H1 (cell line): ENCODE measurements around the gene KIF4A. TPM values are rescaled to one million over a fixed set of nuclear protein-coding genes. Genes with fewer than 3 reads are reported as not detected.

ENCODE experiments used
- CTCF ChIA-PET: fragments of 300-600 bp; sonication (Branson Sonifier 250); formaldehyde crosslinking; loops from one replicate; lab custom pipeline; 2021; ENCODE audit not compliant: partially characterized antibody; lab: Charles Lee
- POLR2A ChIA-PET: fragments of 300-600 bp; sonication (Branson Sonifier 250); formaldehyde crosslinking; loops from one replicate; lab custom pipeline; 2021; ENCODE audit warnings: inconsistent platforms; ENCODE audit not compliant: partially characterized antibody; lab: Charles Lee
- DNase-seq, 2 experiments: peaks; one replicate each; pipeline versions ENCODE4 v3.0.0 to v3.0.0-alpha.2; 2010 to 2022; ENCODE audit warnings: low spot score in 2 of 2, low read depth in 1 of 2, mixed read lengths in 1 of 2
- FAIRE-seq: peaks from 2 replicates; lab custom pipeline; 2011; peaks lifted over from hg19 to GRCh38; lab: Jason Lieb, UNC
- H2AFZ ChIP-seq: 2 replicates; pipeline ENCODE4 v1.8.1; 2012; ENCODE audit warnings: low read length, inconsistent platforms
- H2AK5ac ChIP-seq: 2 replicates; pipeline ENCODE4 v1.6.1; 2013; ENCODE audit warnings: low read depth, low read length
- H2BK120ac ChIP-seq: replicated peaks from 2 replicates; pipeline ENCODE3; 2013; ENCODE audit warnings: low read depth, low read length, inconsistent platforms
- H2BK12ac ChIP-seq: 2 replicates; pipeline ENCODE4 v1.6.1; 2013; ENCODE audit warnings: low read depth, low read length
- H2BK15ac ChIP-seq: 2 replicates; pipeline ENCODE4 v1.6.1; 2013; ENCODE audit warnings: low read length
- H2BK20ac ChIP-seq: 2 replicates; pipeline ENCODE4 v1.6.1; 2013; ENCODE audit warnings: low read length
- H2BK5ac ChIP-seq: 2 replicates; pipeline ENCODE4 v1.6.1; 2013; ENCODE audit warnings: low read depth, low read length
- H3K14ac ChIP-seq: 2 replicates; pipeline ENCODE4 v1.6.1; 2013; ENCODE audit warnings: inconsistent platforms; ENCODE audit not compliant: insufficient read length
- H3K18ac ChIP-seq: 2 replicates; pipeline ENCODE4 v1.6.1; 2013; ENCODE audit warnings: low read length; ENCODE audit errors: extremely low read depth
- H3K23ac ChIP-seq: 2 replicates; pipeline ENCODE4 v1.6.1; 2013; ENCODE audit warnings: inconsistent platforms; ENCODE audit not compliant: insufficient read length
- H3K23me2 ChIP-seq: 2 replicates; pipeline ENCODE4 v1.6.1; 2013; ENCODE audit warnings: low read depth, low read length
- H3K27ac ChIP-seq: 2 replicates; pipeline ENCODE4 v1.6.1; 2011; ENCODE audit warnings: low read depth, low read length, inconsistent platforms
- H3K27me3 ChIP-seq, 4 experiments: replicated peaks in 1 of 4; 1 replicate in 1 of 4; 2 replicates in 3 of 4; pipeline versions ENCODE4 v1.6.1 to v1.8.1; 2011 to 2013; ENCODE audit warnings: low read length in 3 of 4, mild to moderate bottlenecking in 3 of 4, inconsistent platforms in 2 of 4, mixed read lengths in 2 of 4, moderate library complexity in 1 of 4; ENCODE audit not compliant: control insufficient read depth in 3 of 4, insufficient read depth in 3 of 4; ENCODE audit errors: extremely low read depth in 1 of 4
- H3K36me3 ChIP-seq, 4 experiments: 2 replicates each; pipeline versions ENCODE4 v1.6.1 to v1.8.1; 2011 to 2013; ENCODE audit warnings: mild to moderate bottlenecking in 4 of 4, low read length in 3 of 4, moderate library complexity in 2 of 4, control low read depth in 1 of 4, inconsistent platforms in 1 of 4; ENCODE audit not compliant: insufficient read depth in 4 of 4, control insufficient read depth in 2 of 4
- H3K4ac ChIP-seq: replicated peaks from 2 replicates; pipeline ENCODE3; 2013; ENCODE audit warnings: low read length, low read depth, mixed read lengths, inconsistent platforms; ENCODE audit not compliant: insufficient read length
- H3K4me1 ChIP-seq, 4 experiments: replicated peaks in 1 of 4; 1 replicate in 1 of 4; 2 replicates in 3 of 4; pipeline versions ENCODE4 v1.6.1 to v1.8.1; 2011 to 2013; ENCODE audit warnings: low read length in 3 of 4, inconsistent platforms in 2 of 4, mixed read lengths in 1 of 4; ENCODE audit not compliant: insufficient read depth in 4 of 4, control insufficient read depth in 3 of 4
- H3K4me2 ChIP-seq, 2 experiments: 2 replicates each; pipeline versions ENCODE4 v1.6.1 to v1.8.1; 2011 to 2013; ENCODE audit warnings: low read depth in 2 of 2, low read length in 2 of 2, control low read depth in 1 of 2, inconsistent platforms in 1 of 2, mild to moderate bottlenecking in 1 of 2; ENCODE audit not compliant: insufficient read depth in 1 of 2
- H3K4me3 ChIP-seq, 4 experiments: fragments of 200-600, 300-600 bp in 1 of 4; sonication (generic), shearing (Covaris generic), sonication (Bioruptor Twin) in 1 of 4; 2 replicates each; pipeline versions ENCODE4 v1.5.1 to v1.8.1; 2011 to 2016; ENCODE audit warnings: low read length in 4 of 4, low read depth in 3 of 4, control low read depth in 2 of 4, inconsistent platforms in 2 of 4, mild to moderate bottlenecking in 2 of 4, mixed read lengths in 1 of 4, moderate library complexity in 1 of 4; ENCODE audit not compliant: insufficient read depth in 2 of 4; ENCODE audit errors: extremely low read depth in 1 of 4
- H3K56ac ChIP-seq: replicated peaks from 2 replicates; pipeline ENCODE3; 2013; ENCODE audit warnings: low read depth, mild to moderate bottlenecking, mixed read lengths, low read length, inconsistent platforms; ENCODE audit not compliant: insufficient read length
- H3K79me1 ChIP-seq: 2 replicates; pipeline ENCODE4 v1.6.1; 2013; ENCODE audit warnings: low read depth, low read length, control low read depth
- H3K79me2 ChIP-seq, 2 experiments: 2 replicates each; pipeline versions ENCODE4 v1.6.1 to v1.8.1; 2012 to 2013; ENCODE audit warnings: low read length in 2 of 2, mild to moderate bottlenecking in 2 of 2, inconsistent platforms in 1 of 2; ENCODE audit not compliant: insufficient read depth in 2 of 2, control insufficient read depth in 1 of 2
- H3K9ac ChIP-seq, 4 experiments: replicated peaks in 1 of 4; 1 replicate in 1 of 4; 2 replicates in 3 of 4; pipeline versions ENCODE4 v1.6.1 to v1.8.1; 2011 to 2013; ENCODE audit warnings: low read depth in 3 of 4, low read length in 3 of 4, control low read depth in 2 of 4, mild to moderate bottlenecking in 2 of 4, moderate library complexity in 2 of 4, inconsistent platforms in 1 of 4; ENCODE audit errors: extremely low read depth in 1 of 4
- H3K9me3 ChIP-seq, 2 experiments: 2 replicates each; pipeline versions ENCODE4 v1.6.1 to v1.8.1; 2012 to 2013; ENCODE audit warnings: mild to moderate bottlenecking in 2 of 2, moderate library complexity in 2 of 2, control low read depth in 1 of 2, inconsistent platforms in 1 of 2, low read depth in 1 of 2, low read length in 1 of 2, mixed read lengths in 1 of 2; ENCODE audit not compliant: insufficient read depth in 2 of 2
- H4K20me1 ChIP-seq, 2 experiments: replicated peaks in 1 of 2; 2 replicates each; pipeline versions ENCODE3 to v1.8.1; 2011 to 2013; ENCODE audit warnings: inconsistent platforms in 2 of 2, low read length in 2 of 2, mild to moderate bottlenecking in 1 of 2; ENCODE audit not compliant: insufficient read depth in 2 of 2, control insufficient read depth in 1 of 2
- H4K5ac ChIP-seq: 2 replicates; pipeline ENCODE4 v1.6.1; 2013; ENCODE audit warnings: low read length, low read depth, mixed read lengths, inconsistent platforms; ENCODE audit not compliant: insufficient read length
- H4K8ac ChIP-seq: 2 replicates; pipeline ENCODE4 v1.8.0; 2013; ENCODE audit warnings: mild to moderate bottlenecking, moderate library complexity, low read length, inconsistent platforms; ENCODE audit not compliant: insufficient read depth; ENCODE audit errors: extremely low read depth
- H4K91ac ChIP-seq: replicated peaks from 2 replicates; pipeline ENCODE3; 2013; ENCODE audit warnings: low read length, mixed read lengths, inconsistent platforms; ENCODE audit not compliant: insufficient read length
- ATF3 ChIP-seq: IDR thresholded peaks from 2 replicates; pipeline ENCODE4 v1.6.1; 2011; ENCODE audit warnings: low read depth, mild to moderate bottlenecking, low read length; ENCODE audit not compliant: insufficient read depth
- CHD1 ChIP-seq: IDR thresholded peaks from 2 replicates; pipeline ENCODE4 v1.6.1; 2012; ENCODE audit warnings: low read depth, low read length, improper control_type of control experiment
- MAFK ChIP-seq: IDR thresholded peaks from 2 replicates; pipeline ENCODE4 v1.6.1; 2012; ENCODE audit warnings: low read depth, mild to moderate bottlenecking, improper control_type of control experiment, low read length
- PHF8 ChIP-seq: fragments of 200-600 bp; sonication (generic); conservative IDR thresholded peaks from 2 replicates; pipeline ENCODE4 v1.7.1; 2012; ENCODE audit warnings: low read depth, mild to moderate bottlenecking, inconsistent platforms, low read length, moderate library complexity
- RNF2 ChIP-seq: fragments of 200-900, 300-1000 bp; sonication (generic); IDR thresholded peaks from 2 replicates; pipeline ENCODE4 v1.7.1; 2016; ENCODE audit warnings: borderline replicate concordance, low read depth, mild to moderate bottlenecking, antibody characterized with exemption, low read length; ENCODE audit not compliant: poor library complexity, severe bottlenecking; ENCODE audit errors: missing control alignments
- TAF1 ChIP-seq: IDR thresholded peaks from 2 replicates; pipeline ENCODE4 v1.6.1; 2011; ENCODE audit warnings: mild to moderate bottlenecking, low read depth, low read length
- YY1 ChIP-seq: IDR thresholded peaks from 2 replicates; pipeline ENCODE4 v1.6.1; 2011; ENCODE audit warnings: low read depth, mild to moderate bottlenecking, low read length
- WGBS, 2 experiments: shearing (Covaris generic) in 1 of 2; methylation state at CpG; one replicate each; pipeline versions ENCODE4 v1.1.6 to v1.1.7; 2013 to 2015; ENCODE audit warnings: low lambda C conversion rate in 2 of 2, mixed read lengths in 2 of 2, inconsistent platforms in 1 of 2, low coverage in 1 of 2, missing lambda C conversion rate in 1 of 2; ENCODE audit not compliant: insufficient replicate concordance in 2 of 2, insufficient coverage in 1 of 2, insufficient read length in 1 of 2; ENCODE audit errors: extremely low coverage in 1 of 2, missing lambda C conversion rate in 1 of 2; 5-methylcytosine and 5-hydroxymethylcytosine counted together
- polyA plus RNA-seq, 7 experiments: library from polyadenylated mRNA; depleted of rRNA in 3 of 7; stranded (reverse) in 5 of 7; unstranded in 2 of 7; fragments of >200 nt in 5 of 7; fragments of 200-250 nt in 2 of 7; gene quantifications; 1 replicate in 5 of 7; 2 replicates in 1 of 7; 4 replicates in 1 of 7; pipeline versions ENCODE4 v1.2.1 to v1.2.3, GENCODE V29; 2011 to 2013; ENCODE audit warnings: missing spikeins in 2 of 7, mixed read lengths in 2 of 7
- total RNA-seq: library from RNA; stranded (reverse); fragmentation: NEBNext Ultra II Directional; extraction: Animal tissue kit (Norgen Biotek cat#: 25700); gene quantifications from 2 replicates; pipeline ENCODE4 v1.2.1, GENCODE V29; 2021

The KIF4A gene
- total and polyA plus RNA-seq, 2 of the 8 experiments (the other 6 are each of a cell fraction or from before 2014, with no cell fraction given): 10.9 to 35.7 TPM

GRCh38 chrX:70439016-70439415 is 149.1 kb downstream of the KIF4A start:
- no peaks in the 10 kb centered on the region for H3K9me3 ChIP-seq
- H2BK12ac ChIP-seq: no peak overlapping the region
- CTCF ChIA-PET: interaction anchor here (0.9 kb wide), 1 partner anchor 9 kb away, joined by 3 read pairs; no protein-coding TSS in a partner anchor
- H3K4me1 ChIP-seq: peaks cover 0 to 6% (median 1%) of the 10 kb centered on the region in 4 experiments; a peak in 4 of 7 replicates
- no peak overlapping the region for H2AK5ac ChIP-seq
- FAIRE-seq: no peak
- no peak overlapping the region for H3K4me2 ChIP-seq
- no peak overlapping the region for H3K23ac ChIP-seq
- no peaks in the 10 kb centered on the region for H3K36me3 ChIP-seq
- no peak overlapping the region for H2AFZ ChIP-seq
- no peaks in the 10 kb centered on the region for H3K79me2 ChIP-seq
- no peak overlapping the region for H4K91ac ChIP-seq
- TF ChIP-seq TAF1 (no peak), CHD1 (no peak), RNF2 (no peak), ATF3 (no peak), MAFK (no peak), PHF8 (no peak), YY1 (no peak)
- no peak overlapping the region for H3K14ac ChIP-seq
- H3K79me1 ChIP-seq: no peaks in the 10 kb centered on the region
- no peak overlapping the region for H3K27ac ChIP-seq
- no peak overlapping the region for H4K8ac ChIP-seq
- H2BK5ac ChIP-seq: no peak overlapping the region
- no peak overlapping the region for H3K9ac ChIP-seq
- H3K4ac ChIP-seq: no peak overlapping the region
- WGBS, 2 experiments: no CpG with 5 or more reads among the region's 1 CpG
- no peak overlapping the region for H4K5ac ChIP-seq
- no peak overlapping the region for H2BK20ac ChIP-seq
- H4K20me1 ChIP-seq: no peaks in the 10 kb centered on the region
- H3K23me2 ChIP-seq: no peaks in the 10 kb centered on the region; the same call in 1 of the 2 replicates
- POLR2A ChIA-PET: no interaction called here
- H3K18ac ChIP-seq: no peak overlapping the region
- no peak for DNase-seq
- H2BK120ac ChIP-seq: no peak overlapping the region
- H3K4me3 ChIP-seq: no peak overlapping the region
- H3K56ac ChIP-seq: no peak overlapping the region
- no peaks in the 10 kb centered on the region for H3K27me3 ChIP-seq
- no peak overlapping the region for H2BK15ac ChIP-seq
